B cell (primary cell): ENCODE measurements around the gene ZAR1L.

ENCODE experiments used
- CTCF ChIP-seq: fragments of 200-600 bp; IDR thresholded peaks from one replicate; pipeline ENCODE4 v1.8.0; 2022; ENCODE audit warnings: antibody characterized with exemption, mild to moderate bottlenecking
- EZH2 ChIP-seq: IDR thresholded peaks from 2 replicates; pipeline ENCODE4 v1.6.1; 2012; ENCODE audit warnings: borderline replicate concordance, low read depth, mild to moderate bottlenecking, moderate library complexity, low read length; ENCODE audit not compliant: insufficient read depth, poor library complexity, severe bottlenecking

GRCh38 chr13:32262165-32262564, 53.0 kb downstream of the ZAR1L start:
- TF ChIP-seq EZH2, result no peak
- TF ChIP-seq CTCF, result no peak
